Stimulated activated CD4-positive, alpha-beta T cell treated with anti-CD3 and anti-CD28 coated beads, TNF-alpha, amount 100 ng/mL, for 48 hours (primary cell): Measurements from ENCODE around the gene LYL1.

ENCODE experiments used
- DNase-seq, 3 donors: peaks; one replicate each; pipeline ENCODE4 v3.0.0-alpha.2; 2020; ENCODE audit warnings: low read depth in 3 of 3

The LYL1 gene

GRCh38 chr19:13073263-13073662 lies 29.4 kb downstream of the LYL1 start:
- DNase-seq = no peak

DNA sequence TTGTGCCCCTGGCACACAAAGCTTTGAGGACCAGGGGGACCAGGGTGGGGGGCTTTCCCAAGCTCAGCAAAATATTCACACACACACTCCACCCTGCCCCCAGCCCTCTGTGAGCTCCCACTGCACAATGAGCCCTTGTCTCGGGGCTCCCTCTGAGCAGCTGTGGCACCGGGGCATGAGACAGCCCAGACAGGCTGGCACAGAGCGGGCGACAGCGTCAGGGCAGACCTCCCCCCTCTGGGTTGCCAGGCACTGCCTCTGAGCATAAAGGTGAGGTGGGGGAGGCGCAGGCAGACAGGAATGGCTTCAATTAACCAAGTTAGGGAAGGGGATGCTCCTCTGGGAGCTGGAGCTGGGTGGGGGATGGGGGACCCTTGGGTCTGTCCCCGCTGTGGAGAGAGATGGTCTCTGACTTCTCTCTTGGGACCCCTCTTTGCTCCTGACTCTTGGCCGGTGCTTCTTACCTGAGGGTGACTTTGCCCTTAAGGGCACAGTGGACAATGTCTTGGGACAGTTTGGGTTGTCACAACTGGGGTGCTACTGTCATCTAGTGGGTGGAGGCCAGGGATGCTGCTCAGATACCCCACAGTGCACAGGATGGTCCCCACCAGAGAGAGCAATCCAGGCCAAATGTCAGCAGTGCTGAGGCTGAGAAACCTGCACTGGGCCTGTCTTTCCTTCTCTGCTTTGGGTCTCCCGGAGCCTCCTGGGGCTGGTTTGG lies 30.3 kb downstream of the LYL1 start:
- DNase-seq = no peak

DNA sequence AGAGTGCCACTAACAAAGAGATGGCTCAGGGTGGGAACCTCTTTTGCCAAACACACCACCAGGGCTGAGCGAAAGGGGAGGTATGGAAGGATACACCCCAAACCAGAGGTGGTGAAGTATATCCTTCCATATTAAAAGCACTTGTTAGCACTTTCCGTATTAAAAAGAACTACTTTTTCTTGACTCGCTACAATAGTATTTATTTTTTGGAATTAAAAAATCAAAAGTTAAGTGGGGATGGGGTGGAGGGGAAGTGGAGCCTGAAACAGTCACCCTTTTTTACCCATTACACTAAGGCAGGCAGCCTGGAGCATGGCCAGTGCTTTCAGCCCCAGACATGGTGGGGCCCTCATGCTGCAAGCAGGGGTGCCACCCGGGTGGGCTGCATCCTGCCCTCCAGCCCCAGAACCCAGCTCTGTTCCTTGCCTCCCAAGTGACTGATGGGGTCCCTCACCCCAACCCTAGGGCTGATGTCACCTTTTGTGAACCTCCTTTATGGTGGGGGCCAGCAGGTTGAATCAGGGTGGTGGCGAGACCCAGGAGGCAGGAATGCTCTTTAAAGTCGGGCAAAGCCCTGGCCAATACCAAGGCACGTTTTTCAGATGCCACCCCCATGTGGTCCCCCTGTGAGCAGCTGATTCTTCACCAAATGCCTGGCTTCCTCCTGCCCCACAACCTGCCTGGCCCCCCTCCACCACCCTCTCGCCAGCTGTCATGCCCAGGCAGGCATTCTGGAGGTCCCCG lies 31.0 kb downstream of the LYL1 start:
- DNase-seq = no peak

DNA sequence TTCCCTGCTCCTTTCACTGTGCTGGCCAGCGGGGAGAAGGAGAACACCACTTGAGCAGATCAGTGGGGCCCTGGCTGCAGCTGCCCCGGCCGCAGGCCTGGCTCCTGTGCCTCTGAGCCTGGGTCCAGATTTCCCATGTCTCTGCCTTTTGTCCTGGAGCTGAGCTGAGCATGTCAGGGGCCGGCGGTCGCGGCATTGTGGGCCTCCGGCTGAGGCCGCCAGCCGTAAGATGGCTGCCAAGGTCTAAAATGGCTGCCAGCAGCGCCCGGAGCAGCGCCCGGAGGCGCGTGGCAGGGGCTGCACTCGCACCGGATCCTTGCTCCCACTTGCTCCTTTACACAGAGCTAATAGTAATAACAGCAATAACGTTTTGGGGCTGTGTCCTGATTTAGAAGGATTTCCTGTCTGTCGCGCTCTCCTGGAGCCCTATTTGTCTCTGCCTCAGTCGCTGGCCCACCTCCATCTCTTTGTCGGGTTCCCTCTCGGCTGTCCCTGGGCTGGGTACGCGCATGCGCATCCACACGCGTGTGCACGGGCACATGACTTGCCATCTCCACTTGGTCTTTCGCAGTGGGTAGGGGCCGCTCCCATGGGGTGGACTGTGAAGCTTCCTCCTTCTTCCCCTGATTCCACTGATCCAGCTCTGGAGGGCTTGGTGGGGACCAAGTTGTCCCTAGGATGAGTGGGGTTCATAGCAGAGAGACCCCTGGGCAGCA lies 32.1 kb downstream of the LYL1 start:
- DNase-seq = no peak

- no peak for DNase-seq
Observed at GRCh38 chr19:13069415-13070359, 33.0 kb downstream of the LYL1 start.

DNA sequence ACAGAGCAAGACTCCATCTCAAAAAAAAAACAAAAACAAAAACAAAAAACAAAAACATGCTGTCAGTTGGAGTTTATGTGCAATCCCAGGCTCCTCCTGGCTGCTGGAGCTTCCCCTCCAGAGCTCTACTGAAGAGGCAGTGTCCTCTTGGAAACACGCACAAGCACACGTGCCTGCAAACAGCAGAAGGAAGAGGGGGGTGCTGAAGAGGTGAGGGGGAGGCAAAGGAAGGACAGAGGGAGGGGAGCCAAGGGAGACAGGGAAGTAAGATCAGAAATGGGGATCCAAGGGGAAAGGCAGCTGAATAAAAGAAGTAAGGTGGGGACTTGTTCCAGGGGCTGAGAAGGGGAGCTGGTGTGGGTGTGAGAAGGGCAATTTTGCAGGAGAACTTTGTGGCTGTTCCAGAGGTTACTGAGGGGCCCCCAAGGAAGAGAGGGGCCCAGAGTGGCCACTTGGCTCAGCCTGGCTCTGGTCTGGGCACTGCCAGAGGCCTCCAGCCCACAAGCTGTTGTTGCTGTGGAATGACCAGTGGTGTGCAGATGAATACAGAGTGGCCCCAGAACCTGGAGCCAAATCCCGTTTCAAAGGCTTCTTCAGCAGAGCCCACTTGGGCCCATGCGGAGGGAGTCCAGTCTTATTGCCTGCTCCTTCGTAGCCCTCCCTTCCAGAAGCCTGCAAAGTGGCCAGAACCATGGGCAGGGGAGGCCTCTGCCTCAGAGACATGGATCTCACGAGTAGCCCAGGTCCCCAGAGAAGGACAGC lies 34.4 kb downstream of the LYL1 start:
- DNase-seq = no peak

DNA sequence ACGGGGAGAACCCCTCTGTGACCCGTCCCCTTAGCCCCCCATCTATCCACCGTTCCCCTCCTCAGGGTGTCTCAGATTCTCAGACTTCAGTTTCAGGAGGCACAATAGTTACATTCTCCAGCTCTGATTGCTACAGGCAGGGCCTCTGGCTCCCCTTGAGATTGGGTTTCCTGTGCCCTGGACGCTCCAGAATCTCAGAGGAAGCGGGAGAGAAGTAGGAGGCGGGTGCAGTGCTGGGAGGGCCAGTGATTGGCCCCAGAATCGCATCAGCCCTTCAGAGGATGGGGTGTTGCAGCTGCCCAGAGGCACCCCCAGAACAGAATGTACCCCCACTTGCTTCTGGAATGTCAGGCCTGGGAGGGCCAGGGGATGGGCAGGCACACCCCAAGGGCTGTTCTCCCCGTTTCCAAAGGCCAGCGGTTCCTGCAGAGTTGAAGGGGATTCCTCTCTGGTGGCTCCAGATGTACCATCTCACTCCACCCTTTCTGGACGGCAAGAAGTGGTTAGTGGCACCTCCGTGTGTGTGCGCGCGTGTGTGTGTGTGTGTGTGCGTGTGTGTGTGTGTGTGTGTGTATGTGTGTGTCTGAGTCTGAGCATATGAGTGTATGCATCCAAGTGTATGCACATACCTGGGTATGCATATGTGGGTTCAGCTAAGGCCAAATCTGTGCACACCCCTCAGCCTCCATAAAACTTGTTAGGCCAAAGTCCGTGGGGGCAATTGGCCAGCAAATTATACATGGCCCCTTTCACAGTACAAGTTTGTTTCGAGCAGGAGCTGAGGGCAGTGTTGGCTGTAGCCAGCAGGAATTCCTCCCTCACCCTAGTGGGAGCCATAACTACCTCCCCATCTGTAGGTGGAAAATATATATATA lies 35.5 kb downstream of the LYL1 start:
- no peak for DNase-seq

GRCh38 chr19:13066226-13066625 lies 36.4 kb downstream of the LYL1 start:
- no peak for DNase-seq

- DNase-seq = no peak
Observed at GRCh38 chr19:13064092-13064489, 38.6 kb downstream of the LYL1 start.

GRCh38 chr19:13063461-13064091 lies 39.1 kb downstream of the LYL1 start:
- DNase-seq = no peak

DNA sequence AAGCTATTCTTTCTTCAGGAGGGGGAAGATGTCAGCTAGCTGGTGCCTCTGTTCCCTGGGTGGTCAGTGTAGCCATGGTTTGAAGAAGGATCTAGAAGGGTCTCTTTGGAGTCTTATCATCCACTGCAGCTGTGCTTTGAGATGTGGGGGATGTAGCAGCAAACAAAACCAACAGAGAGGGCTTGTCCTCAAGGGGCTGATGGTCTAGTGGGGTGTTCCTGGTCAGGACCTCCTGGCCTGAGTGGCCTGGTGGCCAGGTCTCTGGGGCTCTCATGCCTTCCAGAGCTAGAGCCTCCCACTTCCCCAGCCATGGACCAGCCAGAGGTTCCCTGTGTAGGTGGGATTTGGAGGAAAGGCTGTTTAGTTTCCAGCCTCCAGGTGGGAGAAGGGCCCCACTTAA lies 40.3 kb downstream of the LYL1 start:
- DNase-seq = no peak

- DNase-seq = peak; percentile 40 to 71 (median 69)
Observed at GRCh38 chr19:13060964-13061927, 41.4 kb downstream of the LYL1 start.

DNA sequence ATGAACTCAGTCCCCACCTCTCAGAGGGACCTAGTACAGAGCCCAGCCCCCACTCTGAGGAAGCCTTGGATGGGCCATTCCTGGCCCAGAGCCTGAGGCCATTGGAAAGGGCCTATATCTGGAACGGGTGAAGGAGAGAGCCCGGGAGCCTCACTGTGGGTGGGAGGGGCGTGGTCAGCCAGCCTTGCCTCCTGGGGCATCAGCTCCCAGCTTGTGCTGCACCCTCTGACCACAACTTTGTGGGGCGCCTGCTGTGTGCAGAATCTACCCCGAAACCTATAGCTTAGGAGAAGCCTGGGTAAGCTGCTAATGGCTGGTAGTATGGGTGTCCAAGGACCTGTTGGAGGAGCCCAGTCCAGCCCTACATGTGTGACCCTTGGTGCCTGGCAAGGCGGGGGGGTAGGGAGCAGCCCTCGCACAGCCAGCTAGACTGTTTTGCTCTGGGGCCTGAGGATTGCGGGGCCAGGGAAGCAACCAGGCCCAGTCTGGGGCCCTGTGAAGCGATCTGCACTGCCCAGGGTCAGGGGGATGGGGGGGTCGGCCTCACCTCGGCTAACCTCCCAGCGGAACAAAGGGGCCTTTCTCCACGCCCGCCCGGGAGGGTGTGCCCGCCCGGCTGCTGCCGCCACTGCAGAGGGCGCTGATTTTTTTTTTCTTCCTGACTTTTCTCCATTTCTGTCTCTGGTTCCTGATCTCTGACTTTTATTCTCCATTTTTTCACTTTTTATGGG lies 42.3 kb downstream of the LYL1 start:
- no peak for DNase-seq

DNA sequence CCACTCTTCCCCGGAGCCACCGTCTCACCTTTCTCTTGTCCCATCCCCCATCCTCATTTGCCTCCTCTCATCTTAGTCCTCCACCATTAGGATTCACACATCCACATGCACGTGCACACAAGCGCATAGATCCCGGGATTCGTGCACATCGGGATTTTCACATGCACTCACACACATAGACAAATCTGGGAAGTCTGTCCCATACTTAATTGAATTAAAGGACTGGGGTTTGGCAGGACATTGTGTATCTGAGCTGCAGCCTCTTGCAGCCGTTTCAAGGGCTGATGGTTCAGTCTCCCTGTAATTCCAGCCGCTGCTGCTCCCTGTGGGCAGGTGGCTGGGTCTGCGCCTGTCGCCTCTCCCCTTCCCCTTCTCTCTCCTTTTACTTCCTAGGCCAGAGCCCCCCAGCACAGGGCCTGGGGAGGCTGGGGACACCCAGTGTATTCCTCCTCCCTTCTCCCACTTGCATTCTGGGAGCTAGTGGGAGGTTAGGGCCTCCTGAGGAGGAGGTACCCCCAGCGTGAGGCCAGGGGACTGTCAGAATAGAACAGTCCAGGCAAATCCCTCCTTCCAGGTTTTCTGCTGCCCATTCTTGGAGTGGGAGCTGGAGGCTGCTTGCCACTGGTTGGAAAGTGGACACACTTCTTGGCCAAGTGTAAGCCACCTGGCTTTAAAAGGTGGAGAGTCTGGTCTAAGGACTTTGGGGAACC lies 43.6 kb downstream of the LYL1 start:
- DNase-seq = no peak

DNA sequence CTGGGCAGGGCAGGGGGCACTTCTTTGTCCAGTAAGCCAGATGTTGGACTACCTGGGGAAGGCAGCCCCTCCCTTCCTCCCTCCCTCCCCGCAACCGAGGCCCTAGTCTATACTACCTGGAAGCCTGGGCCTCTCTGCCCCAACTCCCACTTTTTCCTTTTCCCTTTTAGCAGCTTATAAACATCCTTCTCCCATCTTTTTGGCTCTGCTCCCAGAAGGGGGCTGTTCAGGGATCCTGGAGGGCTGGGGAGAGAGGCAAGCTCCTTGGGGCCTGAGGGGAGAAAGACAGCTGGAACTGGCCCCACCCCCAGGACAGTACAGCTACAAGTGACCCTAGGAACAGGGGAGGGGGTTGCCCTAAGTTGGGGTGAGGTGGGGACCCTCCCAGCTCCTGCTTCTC lies 44.9 kb downstream of the LYL1 start:
- DNase-seq = no peak

DNA sequence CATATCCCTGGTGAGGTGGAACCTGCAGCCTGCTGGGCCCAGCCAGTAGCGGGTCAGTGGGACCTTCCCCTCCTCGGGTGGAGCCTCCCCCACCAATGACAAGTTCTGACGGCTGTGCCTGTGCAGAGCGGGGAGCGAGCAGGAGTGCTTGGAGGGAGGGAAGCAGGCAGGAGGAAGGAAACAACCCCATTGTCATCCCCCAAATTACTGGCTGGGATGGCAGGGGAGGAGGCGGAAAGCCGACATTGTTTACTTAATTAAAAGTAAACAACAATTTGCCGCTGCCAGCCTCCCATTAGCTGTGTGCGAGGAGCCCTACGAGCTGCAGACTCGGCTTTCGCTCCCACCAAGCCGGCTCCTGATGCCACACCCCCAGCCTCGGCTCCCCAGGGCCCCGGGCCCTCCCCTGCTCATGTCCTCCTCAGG lies 45.5 kb downstream of the LYL1 start:
- no peak for DNase-seq
